ENCODE results near the gene SLC12A4. TPM values are rescaled to one million over a fixed set of nuclear protein-coding genes. Genes with fewer than 3 reads are reported as not detected.

Gene SLC12A4
- total and polyA plus RNA-seq, 2 of the 13 experiments (the other 11 are each of a cell fraction or from before 2014, with no cell fraction given): 65.1 to 84.3 TPM

- peak; percentile 47; the same call in 1 of the 2 replicates for TF ChIP-seq PATZ1 (CRISPR knock-in tag; IDR thresholded peaks at IDR 0.05)
- TF ChIP-seq ZNF713 (CRISPR knock-in tag; IDR thresholded peaks at IDR 0.05): 0 out of 2 replicates have a peak, but pooled peaks have one; percentile 92
- TF ChIP-seq ERF (CRISPR knock-in tag; IDR thresholded peaks at IDR 0.05): peak; percentile 57; the same call in 1 of the 2 replicates
- TF ChIP-seq, protein P1, sequence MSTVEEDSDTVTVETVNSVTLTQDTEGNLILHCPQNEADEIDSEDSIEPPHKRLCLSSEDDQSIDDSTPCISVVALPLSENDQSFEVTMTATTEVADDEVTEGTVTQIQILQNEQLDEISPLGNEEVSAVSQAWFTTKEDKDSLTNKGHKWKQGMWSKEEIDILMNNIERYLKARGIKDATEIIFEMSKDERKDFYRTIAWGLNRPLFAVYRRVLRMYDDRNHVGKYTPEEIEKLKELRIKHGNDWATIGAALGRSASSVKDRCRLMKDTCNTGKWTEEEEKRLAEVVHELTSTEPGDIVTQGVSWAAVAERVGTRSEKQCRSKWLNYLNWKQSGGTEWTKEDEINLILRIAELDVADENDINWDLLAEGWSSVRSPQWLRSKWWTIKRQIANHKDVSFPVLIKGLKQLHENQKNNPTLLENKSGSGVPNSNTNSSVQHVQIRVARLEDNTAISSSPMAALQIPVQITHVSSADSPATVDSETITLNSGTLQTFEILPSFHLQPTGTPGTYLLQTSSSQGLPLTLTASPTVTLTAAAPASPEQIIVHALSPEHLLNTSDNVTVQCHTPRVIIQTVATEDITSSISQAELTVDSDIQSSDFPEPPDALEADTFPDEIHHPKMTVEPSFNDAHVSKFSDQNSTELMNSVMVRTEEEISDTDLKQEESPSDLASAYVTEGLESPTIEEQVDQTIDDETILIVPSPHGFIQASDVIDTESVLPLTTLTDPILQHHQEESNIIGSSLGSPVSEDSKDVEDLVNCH (CRISPR knock-in tag; IDR thresholded peaks at IDR 0.05): no peak
- 0 out of 2 replicates have a peak, but pooled peaks have one; percentile 14 for TF ChIP-seq ZNF263 (CRISPR knock-in tag; IDR thresholded peaks at IDR 0.05)
- TF ChIP-seq RFX1 (IDR thresholded peaks at IDR 0.05): no peak
- TF ChIP-seq HOXA3 (CRISPR knock-in tag; IDR thresholded peaks at IDR 0.05): peak; percentile 9; the same call in 1 of the 2 replicates
- TF ChIP-seq ATF1 (CRISPR knock-in tag; IDR thresholded peaks at IDR 0.05): no peak
- TF ChIP-seq ZNF274 (CRISPR knock-in tag; IDR thresholded peaks at IDR 0.05): peak; percentile 74; the same call in 1 of the 2 replicates
- no peak for TF ChIP-seq CBX2 (IDR thresholded peaks at IDR 0.05; ENCODE audit: low read depth, low read length)
- TF ChIP-seq CBX2 (CRISPR knock-in tag; IDR thresholded peaks at IDR 0.05; ENCODE audit: low read depth): no peak
- TF ChIP-seq ZNF530 (CRISPR knock-in tag; IDR thresholded peaks at IDR 0.05; ENCODE audit: low read depth): no peak
- TF ChIP-seq XRCC5 (optimal IDR thresholded peaks at IDR 0.05; ENCODE audit: low read length): peak; percentile 92
- TF ChIP-seq, protein P2, sequence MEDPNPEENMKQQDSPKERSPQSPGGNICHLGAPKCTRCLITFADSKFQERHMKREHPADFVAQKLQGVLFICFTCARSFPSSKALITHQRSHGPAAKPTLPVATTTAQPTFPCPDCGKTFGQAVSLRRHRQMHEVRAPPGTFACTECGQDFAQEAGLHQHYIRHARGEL (CRISPR knock-in tag; IDR thresholded peaks at IDR 0.05): 0 out of 2 replicates have a peak, but pooled peaks have one; percentile 50
- TF ChIP-seq NFKBIZ (CRISPR knock-in tag; IDR thresholded peaks at IDR 0.05): no peak
- no peak for TF ChIP-seq NCOR1 (IDR thresholded peaks at IDR 0.05; ENCODE audit: borderline replicate concordance, low read length)
- TF ChIP-seq FOXO1 (CRISPR knock-in tag; IDR thresholded peaks at IDR 0.05): peak; percentile 48; the same call in 1 of the 2 replicates
- TF ChIP-seq ZNF672 (CRISPR knock-in tag; IDR thresholded peaks at IDR 0.05): peak; percentile 51; the same call in 1 of the 2 replicates
- TF ChIP-seq POLR2A (IDR thresholded peaks at IDR 0.05; ENCODE audit: insufficient read depth in 1 of 2, low read depth in 2 of 2, low read length in 2 of 2): 0 out of 4 replicates have a peak, but pooled peaks of 1 of the 2 experiments have one; percentile 8
- TF ChIP-seq MTA1 (CRISPR knock-in tag; IDR thresholded peaks at IDR 0.05; ENCODE audit: borderline replicate concordance): no peak
- peak; percentile 30; the same call in 1 of the 2 replicates for TF ChIP-seq REPIN1 (CRISPR knock-in tag; IDR thresholded peaks at IDR 0.05; ENCODE audit: borderline replicate concordance, low read depth)
- TF ChIP-seq SAP130 (CRISPR knock-in tag; IDR thresholded peaks at IDR 0.05; ENCODE audit: low read depth): peak; percentile 48
- TF ChIP-seq, protein P3, sequence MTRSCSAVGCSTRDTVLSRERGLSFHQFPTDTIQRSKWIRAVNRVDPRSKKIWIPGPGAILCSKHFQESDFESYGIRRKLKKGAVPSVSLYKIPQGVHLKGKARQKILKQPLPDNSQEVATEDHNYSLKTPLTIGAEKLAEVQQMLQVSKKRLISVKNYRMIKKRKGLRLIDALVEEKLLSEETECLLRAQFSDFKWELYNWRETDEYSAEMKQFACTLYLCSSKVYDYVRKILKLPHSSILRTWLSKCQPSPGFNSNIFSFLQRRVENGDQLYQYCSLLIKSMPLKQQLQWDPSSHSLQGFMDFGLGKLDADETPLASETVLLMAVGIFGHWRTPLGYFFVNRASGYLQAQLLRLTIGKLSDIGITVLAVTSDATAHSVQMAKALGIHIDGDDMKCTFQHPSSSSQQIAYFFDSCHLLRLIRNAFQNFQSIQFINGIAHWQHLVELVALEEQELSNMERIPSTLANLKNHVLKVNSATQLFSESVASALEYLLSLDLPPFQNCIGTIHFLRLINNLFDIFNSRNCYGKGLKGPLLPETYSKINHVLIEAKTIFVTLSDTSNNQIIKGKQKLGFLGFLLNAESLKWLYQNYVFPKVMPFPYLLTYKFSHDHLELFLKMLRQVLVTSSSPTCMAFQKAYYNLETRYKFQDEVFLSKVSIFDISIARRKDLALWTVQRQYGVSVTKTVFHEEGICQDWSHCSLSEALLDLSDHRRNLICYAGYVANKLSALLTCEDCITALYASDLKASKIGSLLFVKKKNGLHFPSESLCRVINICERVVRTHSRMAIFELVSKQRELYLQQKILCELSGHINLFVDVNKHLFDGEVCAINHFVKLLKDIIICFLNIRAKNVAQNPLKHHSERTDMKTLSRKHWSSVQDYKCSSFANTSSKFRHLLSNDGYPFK (CRISPR knock-in tag; IDR thresholded peaks at IDR 0.05; ENCODE audit: borderline replicate concordance): 0 out of 2 replicates have a peak, but pooled peaks have one; percentile 33
- no peak for TF ChIP-seq SP2 (CRISPR knock-in tag; IDR thresholded peaks at IDR 0.05)
Measured at GRCh38 chr16:67928561-67929364, 39.7 kb downstream of the SLC12A4 start (continued).
